NCI-H524 treated with DMSO at 0.1 percent for 48 hours (cell line): ENCODE results near the gene APOM.

Experiments used
- DNase-seq: peaks from one replicate; lab custom pipeline; 2025; lab: John Stamatoyannopoulos, UW

Gene APOM

GRCh38 chr6:31680226-31681134 is 24.8 kb downstream of the APOM start, which contains the start of gene LY6G5C:
LY6G5C (minus strand) TSS chr6:31681067; CDS start chr6:31680373, 694 bp downstream.
- peak; percentile 18 for DNase-seq

GRCh38 chr6:31681135-31681671 is 25.5 kb downstream of the APOM start:
- no peak for DNase-seq

DNA sequence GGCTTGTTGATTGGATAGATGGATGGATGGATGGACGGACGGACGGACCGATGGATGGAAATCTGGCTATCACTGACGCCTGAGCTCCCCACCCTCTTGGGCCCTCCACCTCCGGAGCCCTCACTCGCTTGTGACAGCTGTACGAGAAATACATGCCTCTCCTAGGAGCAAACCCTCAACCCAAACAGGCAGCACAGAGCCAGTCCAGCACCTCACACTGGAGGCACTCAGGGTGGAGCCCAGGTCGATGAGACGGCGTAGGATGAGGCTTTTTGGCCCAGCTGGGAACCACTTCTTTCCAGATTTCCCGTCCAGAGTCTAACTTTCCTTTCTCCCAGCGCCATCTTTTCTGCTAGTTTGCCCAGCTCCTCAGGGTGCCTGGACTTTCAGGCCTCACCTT is 27.9 kb downstream of the APOM start:
- DNase-seq = no peak

GRCh38 chr6:31686483-31686882 is 30.8 kb downstream of the APOM start:
- no peak for DNase-seq

DNA sequence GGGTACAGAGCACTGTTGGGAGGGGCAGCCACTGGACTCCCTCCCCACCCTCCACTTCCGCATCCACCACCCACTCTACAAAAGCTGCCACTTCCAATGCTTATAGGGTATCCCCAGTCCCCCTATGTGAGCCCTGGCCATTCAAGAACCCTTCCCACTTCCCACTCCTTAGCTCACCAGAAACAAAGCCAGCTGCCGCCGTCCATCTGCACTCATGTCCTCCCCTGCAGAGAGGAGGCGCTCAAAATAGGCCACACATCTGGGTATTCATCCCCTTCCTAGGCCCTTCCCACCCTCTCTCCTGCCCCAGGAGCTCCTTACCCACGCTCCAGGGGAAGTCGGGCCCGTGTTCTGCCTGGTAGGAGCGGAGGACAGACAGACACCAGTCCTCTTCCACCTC is 31.6 kb downstream of the APOM start:
- DNase-seq = no peak

DNA sequence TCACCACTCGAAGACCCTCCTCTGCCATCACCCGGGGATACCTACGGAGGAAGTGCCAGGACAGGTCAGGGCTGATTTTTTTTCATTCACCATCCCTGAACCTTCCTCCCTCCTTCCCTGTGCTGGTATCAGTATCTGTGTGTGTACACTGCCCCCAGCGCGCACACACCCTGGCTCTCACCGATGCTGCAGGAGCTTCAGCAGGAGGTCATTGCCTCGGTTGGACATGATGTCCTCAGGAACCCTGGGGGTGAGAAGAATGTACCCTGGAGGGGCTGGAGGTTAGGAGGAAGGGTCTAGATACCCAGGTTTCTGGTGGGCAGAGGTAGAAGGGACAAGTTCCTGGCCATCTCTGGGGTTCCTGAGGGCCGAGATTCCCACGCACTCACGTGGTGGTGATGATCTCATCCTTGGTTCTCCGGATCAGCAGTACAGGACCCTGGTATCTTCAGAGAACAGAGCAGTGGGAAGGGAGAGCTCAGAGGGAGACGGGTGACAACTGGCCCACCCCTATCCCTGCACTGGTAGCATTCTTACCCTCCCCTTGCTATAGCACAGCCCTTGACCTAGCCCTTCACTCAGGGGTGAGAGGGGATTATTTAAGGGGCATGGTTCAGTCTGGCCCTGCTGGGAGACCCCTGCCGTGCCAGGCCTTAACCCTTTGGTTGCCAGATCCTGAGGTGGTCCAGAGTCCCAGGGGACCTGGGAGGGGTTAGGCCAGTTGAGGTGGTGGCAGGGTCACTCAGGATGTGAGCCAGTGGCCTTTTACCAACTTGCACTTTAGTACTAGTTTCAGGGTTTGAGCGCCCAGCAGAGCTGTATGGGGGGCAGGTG is 32.4 kb downstream of the APOM start:
- DNase-seq = no peak

DNA sequence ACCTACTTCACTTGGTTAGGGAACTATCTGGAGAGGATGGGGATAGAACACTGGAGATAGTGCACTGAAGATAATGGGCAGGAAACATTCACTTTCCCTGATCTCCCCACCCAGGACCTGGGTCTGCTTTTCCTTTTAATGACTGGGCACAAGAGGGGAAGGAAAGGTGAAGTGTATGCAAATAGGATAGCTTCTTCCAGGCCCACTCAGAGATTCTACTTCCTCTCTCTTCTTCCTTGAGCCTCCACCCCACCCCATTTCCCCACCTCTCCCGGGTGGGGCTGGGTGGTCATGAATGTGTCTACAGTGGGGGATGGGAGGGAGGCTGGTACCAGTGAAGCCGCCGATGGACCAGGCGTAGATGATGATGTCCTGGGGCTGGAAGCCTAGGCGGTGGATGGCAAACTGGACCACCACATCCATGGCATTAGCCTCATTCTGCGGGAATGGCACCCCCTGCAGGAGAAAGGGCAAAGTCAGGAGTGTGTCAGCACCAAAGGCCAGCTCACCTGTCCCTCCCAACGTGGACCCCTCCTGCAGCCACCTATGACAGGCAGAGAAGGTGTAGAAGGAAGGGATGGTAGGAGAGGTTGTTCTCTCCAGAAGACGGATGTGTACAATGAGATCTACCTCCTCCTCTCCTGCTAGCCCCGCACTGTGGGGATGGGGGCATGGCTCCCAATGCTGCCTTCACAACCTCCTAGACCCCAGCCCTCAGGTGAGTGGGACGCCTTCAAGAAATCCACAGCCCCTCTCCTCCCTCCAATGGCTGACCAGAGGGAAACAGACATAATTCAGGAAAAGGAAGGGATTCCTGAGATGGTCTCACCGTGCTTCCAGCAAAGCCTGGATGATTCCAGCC is 33.8 kb downstream of the APOM start:
- DNase-seq = no peak

DNA sequence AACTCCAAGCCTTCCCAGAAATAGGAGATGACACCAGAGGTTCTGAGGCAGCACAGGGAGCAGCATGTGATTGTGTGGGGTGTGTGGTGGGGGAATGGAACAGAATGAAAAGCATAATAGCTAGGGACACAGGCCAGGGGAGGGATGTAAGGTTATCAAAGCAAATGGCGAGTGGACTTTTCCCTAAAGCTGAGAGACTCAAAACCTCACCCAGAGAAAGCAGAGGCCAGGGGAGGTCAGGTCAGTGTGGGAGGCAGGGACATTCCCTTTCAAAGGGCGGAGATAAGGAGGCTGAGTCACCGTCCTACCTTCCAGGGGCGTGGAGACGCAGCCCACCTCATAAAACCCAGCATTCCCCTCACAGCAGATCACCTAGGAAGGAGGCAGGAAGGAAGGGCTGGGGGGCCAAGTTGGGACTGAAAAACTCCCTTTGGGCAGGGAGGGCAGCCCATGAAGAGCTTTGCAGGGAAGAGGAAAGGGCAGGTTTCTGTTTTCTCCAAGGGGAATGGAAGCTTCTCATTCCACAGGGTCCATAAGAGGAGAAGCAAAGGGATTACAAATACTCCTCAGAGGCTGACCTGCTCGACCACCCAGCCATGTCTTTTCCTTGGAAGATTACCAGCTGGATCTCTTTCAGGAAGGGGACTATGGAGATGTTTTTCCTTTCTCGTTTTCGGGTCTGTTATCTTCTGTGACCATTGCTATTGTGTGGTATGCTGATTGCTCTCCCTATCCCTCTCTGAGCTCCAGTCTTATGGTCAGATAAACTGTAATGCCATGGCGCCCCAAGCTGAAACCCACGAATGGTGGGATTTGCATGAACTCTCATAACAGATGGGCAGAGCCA is 34.8 kb downstream of the APOM start:
- no peak for DNase-seq

DNA sequence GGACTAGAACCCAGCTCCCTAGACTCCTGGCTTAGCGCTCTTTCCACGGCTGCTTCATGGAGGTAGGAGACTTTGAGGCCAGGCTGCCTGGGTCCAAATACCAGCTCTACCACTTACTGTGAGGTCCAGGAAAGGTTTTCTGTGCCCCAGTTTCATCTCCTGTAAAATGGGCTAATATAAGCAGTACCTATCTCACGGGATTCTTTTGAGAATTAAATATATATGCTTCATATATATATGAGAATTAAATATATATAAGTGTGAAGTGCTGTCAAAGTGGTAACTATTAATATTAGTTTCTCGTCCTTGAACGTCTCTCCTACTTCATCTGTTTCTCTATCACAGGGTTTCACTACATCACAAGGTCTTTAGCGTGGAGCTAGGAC is 35.4 kb downstream of the APOM start:
- DNase-seq = no peak

GRCh38 chr6:31691564-31692108 is 35.9 kb downstream of the APOM start:
- DNase-seq = no peak

DNA sequence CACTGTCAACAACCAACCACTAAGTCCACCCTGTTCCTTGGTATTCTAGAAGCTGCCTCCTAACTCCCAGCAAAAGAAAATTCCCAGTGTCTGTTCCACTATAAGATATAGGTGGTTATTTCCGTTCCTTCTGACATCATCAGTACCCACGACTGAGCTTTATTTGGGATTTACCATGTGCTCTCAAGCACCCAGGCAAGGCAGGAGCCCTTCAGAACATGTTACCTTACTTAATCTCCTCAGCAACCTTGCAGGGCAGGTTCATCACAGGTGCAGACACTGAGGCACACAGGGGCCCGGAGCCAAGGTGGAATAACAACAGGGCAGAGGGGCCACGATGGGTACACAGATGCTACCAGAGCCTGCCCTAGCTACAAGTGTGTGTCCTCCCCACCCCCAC is 36.7 kb downstream of the APOM start:
- DNase-seq = no peak

- no peak for DNase-seq
Observed at GRCh38 chr6:31692886-31693285, 37.2 kb downstream of the APOM start.

DNA sequence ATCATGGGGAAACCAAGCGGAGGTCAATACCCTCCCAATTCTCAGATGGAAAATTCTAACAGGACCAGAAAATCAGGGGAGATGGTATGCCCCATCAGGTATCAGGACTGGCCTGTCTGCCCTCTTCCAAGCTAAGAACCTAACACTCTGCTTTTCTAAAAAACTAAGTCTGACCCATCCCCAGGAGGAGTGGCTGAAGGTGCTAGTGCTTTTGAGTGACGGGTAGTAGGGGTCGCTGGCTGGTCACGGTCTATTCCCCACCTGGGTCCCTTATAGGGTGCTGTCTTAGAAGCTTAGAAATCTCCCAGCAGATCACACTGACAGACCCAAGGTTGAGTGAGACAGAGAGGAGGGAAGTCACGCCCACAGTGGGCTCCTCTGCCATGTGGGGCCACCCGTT is 37.8 kb downstream of the APOM start:
- DNase-seq = no peak

- no peak for DNase-seq
Observed at GRCh38 chr6:31697555-31697954, 41.9 kb downstream of the APOM start.

GRCh38 chr6:31700740-31701401 is 45.2 kb downstream of the APOM start:
- no peak for DNase-seq

GRCh38 chr6:31701666-31702404 is 46.1 kb downstream of the APOM start:
- peak; percentile 19 for DNase-seq

GRCh38 chr6:31702405-31702818 is 46.7 kb downstream of the APOM start:
- DNase-seq = no peak

- DNase-seq = peak; percentile 81
Observed at GRCh38 chr6:31702819-31703716, 47.4 kb downstream of the APOM start, which contains the start of gene ABHD16A. ABHD16A (minus strand) TSS chr6:31703324; CDS start chr6:31703281, 43 bp downstream.
